Stimulated activated CD4-positive, alpha-beta T cell treated with anti-CD3 and anti-CD28 coated beads, Interleukin-1b, Interleukin-23, amount 100 ng/mL, for 24 hours (primary cell): ENCODE results near the gene MAGEH1.
"Not testable (repeated sequence)": the region's sequence is repeated elsewhere in the genome, so short reads cannot be mapped to it uniquely, and the experiment has no call there.

Experiments
- DNase-seq, 4 experiments: peaks; one replicate each; pipeline ENCODE4 v3.0.0-alpha.2; 2020; ENCODE audit warnings: low read depth in 4 of 4, low spot score in 1 of 4

The MAGEH1 gene, protein sequence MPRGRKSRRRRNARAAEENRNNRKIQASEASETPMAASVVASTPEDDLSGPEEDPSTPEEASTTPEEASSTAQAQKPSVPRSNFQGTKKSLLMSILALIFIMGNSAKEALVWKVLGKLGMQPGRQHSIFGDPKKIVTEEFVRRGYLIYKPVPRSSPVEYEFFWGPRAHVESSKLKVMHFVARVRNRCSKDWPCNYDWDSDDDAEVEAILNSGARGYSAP

GRCh38 chrX:55451990-55452832, at the start of gene MAGEH1:
Gene MAGEH1, plus strand, starts transcription at chrX:55452127. Its CDS starts 248 bp downstream, at chrX:55452375.
- peak; percentile 40 to 69 (median 54) for DNase-seq

- not testable (repeated sequence) for DNase-seq
Measured at GRCh38 chrX:55427079-55427478, 24.8 kb upstream of the MAGEH1 start.

GRCh38 chrX:55443468-55443867, 8.5 kb upstream of the MAGEH1 start:
- not testable (repeated sequence) for DNase-seq

DNA sequence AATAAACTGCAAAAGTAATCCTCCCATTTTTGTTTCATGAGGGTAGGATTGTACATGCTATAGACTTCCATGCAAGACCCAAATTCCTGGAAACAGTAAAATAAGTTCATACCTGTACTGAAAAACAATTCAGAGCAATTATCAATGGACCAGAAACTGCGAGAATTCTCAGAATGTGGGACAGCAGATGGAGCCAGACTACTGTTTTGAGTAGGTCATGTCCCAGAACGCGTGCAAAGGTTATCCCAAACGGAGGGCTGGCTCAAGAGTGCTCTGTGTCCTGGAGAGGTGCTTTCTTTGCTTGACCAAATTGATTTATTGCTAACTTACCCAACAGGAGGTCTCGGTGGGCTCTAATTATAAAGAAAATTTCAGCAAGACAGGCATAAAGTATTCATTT, 1.7 kb upstream of the MAGEH1 start:
- no peak for DNase-seq

- DNase-seq: no peak
Measured at GRCh38 chrX:55451141-55451540, 786 bp upstream of the MAGEH1 start.

DNA sequence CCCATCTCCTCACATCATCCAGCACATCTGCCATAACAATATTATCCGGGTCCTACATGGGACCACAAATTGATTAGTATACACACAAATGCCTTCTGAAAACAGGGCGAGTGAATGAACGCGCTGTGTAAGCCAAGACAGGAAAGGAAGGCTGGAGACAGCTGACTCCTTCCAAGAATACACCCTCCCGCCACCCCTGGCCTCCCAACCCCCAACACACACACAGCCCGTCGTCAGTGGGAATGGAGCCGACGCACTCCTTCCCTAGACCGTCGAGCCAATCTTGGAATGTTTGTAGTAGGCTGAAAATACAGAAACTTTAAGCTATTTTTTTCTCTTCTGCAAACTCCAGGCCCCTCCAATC, 319 bp upstream of the MAGEH1 start:
- DNase-seq: no peak

GRCh38 chrX:55452833-55453124, 852 bp downstream of the MAGEH1 start:
- DNase-seq: no peak

GRCh38 chrX:55455708-55456107, 3.8 kb downstream of the MAGEH1 start:
- not testable (repeated sequence) for DNase-seq

- DNase-seq: not testable (repeated sequence)
Measured at GRCh38 chrX:55459426-55459825, 7.5 kb downstream of the MAGEH1 start.

DNA sequence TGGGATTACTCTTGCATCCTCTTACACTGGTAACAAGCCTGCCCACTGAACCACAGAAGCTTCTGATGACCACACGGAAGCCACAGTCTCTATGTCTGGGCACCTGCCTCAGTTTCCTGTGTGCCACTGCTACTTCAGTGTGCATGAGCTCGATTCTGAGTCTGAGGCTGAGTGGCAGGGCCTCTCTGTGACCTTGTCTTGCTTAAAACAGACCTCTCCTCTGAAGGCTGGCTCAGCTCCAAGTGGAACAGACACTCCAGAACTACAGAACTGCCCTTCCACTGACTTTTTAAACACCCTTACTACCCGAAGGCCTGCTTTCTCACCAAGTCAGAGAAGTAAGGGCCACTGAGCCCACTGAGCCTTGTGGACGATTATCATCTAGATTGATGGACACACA, 8.0 kb downstream of the MAGEH1 start:
- not testable (repeated sequence) for DNase-seq

- DNase-seq: not testable (repeated sequence)
Measured at GRCh38 chrX:55464050-55464449, 12.1 kb downstream of the MAGEH1 start.

- not testable (repeated sequence) for DNase-seq
Measured at GRCh38 chrX:55465108-55465507, 13.2 kb downstream of the MAGEH1 start.

GRCh38 chrX:55465791-55466190, 13.9 kb downstream of the MAGEH1 start:
- not testable (repeated sequence) for DNase-seq

GRCh38 chrX:55479956-55480355, 28.0 kb downstream of the MAGEH1 start:
- DNase-seq: not testable (repeated sequence)

GRCh38 chrX:55480390-55481062, 28.6 kb downstream of the MAGEH1 start:
- DNase-seq: no peak

DNA sequence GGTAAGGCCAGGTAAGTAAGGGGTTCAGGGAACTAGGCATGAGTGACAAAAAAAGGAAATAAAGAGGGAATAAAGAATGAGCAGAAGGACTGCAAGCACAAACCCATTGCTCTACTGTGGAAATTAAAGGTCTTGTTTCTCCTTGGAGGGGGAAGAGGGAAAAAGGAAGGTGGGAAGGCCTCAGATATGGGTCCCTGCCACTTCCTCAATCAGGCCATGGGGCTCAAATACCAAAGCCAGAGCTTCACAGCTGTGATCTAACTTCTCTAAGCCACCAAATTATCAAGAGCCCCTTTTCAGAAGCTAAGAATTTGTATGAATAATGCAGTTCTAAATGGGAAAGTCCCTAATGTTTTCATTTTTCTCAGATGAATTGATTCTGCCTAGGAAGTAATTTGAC, 33.0 kb downstream of the MAGEH1 start:
- no peak for DNase-seq

DNA sequence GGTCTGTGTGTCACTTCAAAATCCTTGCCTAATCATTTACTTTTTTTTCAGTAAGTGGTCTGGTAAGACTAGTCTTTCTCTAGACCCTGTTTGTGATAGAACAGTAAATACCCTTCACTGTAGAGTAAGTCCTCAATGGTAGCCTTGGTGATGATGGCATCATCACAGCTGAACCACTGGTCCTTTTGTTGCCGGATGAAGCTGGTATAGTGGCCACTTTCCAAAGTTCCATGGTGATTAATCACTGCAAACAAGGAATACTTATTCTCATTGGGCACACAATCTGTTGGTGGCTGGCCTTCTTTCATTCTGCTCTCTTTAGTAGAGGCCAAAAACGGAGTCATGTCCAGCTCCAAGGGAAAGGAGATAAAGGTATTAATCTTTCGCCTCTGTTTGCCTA, 34.8 kb downstream of the MAGEH1 start:
- DNase-seq: no peak

- DNase-seq: no peak
Measured at GRCh38 chrX:55487143-55487542, 35.2 kb downstream of the MAGEH1 start.

DNA sequence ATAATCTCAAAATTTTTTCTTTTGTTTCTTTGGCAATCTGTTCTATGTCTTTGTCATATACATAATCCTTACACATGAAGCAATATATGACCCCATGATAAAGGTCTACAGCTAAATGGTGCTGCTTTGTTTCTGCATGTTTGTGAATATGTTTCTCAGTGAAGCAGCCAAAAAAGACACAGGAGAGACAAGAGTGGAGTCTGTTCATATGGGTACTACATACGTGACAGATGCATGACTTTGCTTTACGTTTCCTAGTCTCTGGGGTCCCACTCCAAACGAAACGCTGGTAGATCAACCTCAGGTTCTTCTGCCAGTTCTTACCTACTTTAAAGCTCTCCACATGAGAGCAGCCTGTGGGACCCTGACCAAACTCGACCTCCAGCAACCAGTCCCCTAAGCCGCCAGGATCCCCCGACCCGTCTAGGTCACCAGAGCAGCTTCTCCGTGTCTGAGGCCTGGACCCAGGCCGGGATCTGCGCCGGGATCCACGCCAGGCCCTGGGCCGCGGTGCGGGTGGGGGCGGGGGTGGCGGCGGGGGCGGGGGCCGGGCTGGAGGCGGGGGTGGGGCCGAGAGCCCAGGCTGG, 36.2 kb downstream of the MAGEH1 start:
- no peak for DNase-seq

DNA sequence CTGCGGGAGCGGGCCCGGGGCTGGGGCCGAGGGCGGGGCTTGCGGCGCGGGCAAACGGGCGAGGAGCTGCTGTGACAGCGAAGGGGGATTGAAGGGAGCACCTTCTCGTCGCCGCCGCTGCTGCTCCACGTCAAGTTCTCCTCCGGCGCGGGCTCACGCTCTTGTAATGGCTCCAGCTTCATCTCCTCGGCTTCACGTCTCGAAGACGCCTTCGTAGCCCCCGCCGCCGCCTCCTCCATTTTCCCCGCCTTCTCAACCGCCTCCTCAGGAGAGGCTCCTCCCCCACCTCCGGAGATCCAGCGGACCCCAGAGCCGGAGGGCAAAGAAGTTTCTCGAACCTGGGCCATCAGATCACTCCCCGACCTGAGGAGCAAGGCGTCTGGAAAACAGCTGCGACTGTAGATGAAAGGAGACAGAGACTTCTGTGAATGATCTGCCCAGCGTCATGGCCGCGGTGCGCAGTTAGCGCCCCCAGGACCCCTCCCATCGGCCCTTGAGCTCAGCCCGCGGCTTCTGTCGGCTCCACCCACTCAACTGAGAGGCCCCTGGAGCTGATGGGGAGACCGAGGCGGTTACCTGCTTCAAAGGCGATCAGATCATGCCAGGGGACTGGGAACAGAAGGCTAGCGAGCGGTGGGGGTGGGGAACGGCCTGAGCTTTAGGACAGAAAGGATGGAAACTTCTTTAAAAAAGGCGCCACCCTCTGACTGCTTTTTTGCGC, 36.8 kb downstream of the MAGEH1 start:
- DNase-seq: peak in 3 of 4 experiments; percentile 1 to 42 (median 32)
